ENCODE data around the gene GNL2.

Gene GNL2

GRCh38 chr1:37622131-37622530 is 26.4 kb upstream of the GNL2 start:
- no peak overlapping the region for H3K4me3 ChIP-seq (ENCODE audit: low read depth, low read length)
- peak; percentile 2 for TF ChIP-seq CTCF (IDR thresholded peaks at IDR 0.05; ENCODE audit: insufficient read depth, low read depth, low read length, missing control alignments)
- peak; percentile 7 for DNase-seq (ENCODE audit: low read depth)

GRCh38 chr1:37621326-37621870 is 25.7 kb upstream of the GNL2 start:
- no peak overlapping the region for H3K4me3 ChIP-seq (ENCODE audit: low read depth, low read length)
- TF ChIP-seq CTCF (IDR thresholded peaks at IDR 0.05; ENCODE audit: insufficient read depth, low read depth, low read length, missing control alignments): no peak
- no peak for DNase-seq (ENCODE audit: low read depth)

GRCh38 chr1:37620707-37621106 is 25.0 kb upstream of the GNL2 start:
- TF ChIP-seq CTCF (IDR thresholded peaks at IDR 0.05; ENCODE audit: insufficient read depth, low read depth, low read length, missing control alignments): no peak
- DNase-seq (ENCODE audit: low read depth): no peak
- no peak overlapping the region for H3K4me3 ChIP-seq (ENCODE audit: low read depth, low read length)

- no peak overlapping the region for H3K4me3 ChIP-seq (ENCODE audit: low read depth, low read length)
- no peak for TF ChIP-seq CTCF (IDR thresholded peaks at IDR 0.05; ENCODE audit: insufficient read depth, low read depth, low read length, missing control alignments)
- no peak for DNase-seq (ENCODE audit: low read depth)
These were observed 20.6 kb upstream of the GNL2 start for GRCh38 chr1:37616330-37616729.

GRCh38 chr1:37614105-37614504 is 18.4 kb upstream of the GNL2 start:
- H3K4me3 ChIP-seq (ENCODE audit: low read depth, low read length): no peak overlapping the region
- TF ChIP-seq CTCF (IDR thresholded peaks at IDR 0.05; ENCODE audit: insufficient read depth, low read depth, low read length, missing control alignments): no peak
- no peak for DNase-seq (ENCODE audit: low read depth)

- no peak overlapping the region for H3K4me3 ChIP-seq (ENCODE audit: low read depth, low read length)
- no peak for TF ChIP-seq CTCF (IDR thresholded peaks at IDR 0.05; ENCODE audit: insufficient read depth, low read depth, low read length, missing control alignments)
- DNase-seq (ENCODE audit: low read depth): no peak
These were observed 16.4 kb upstream of the GNL2 start for GRCh38 chr1:37612186-37612585.

- DNase-seq (ENCODE audit: low read depth): no peak
- TF ChIP-seq CTCF (IDR thresholded peaks at IDR 0.05; ENCODE audit: insufficient read depth, low read depth, low read length, missing control alignments): no peak
- H3K4me3 ChIP-seq (ENCODE audit: low read depth, low read length): no peak overlapping the region
These were observed 14.3 kb upstream of the GNL2 start for GRCh38 chr1:37609994-37610393.
